DMS 273 (cell line): Measurements from ENCODE around the gene CIRBP.

ENCODE experiments used
- DNase-seq: peaks from one replicate; lab custom pipeline; 2025; ENCODE audit not compliant: unreplicated experiment; lab: John Stamatoyannopoulos, UW

CIRBP gene

DNA sequence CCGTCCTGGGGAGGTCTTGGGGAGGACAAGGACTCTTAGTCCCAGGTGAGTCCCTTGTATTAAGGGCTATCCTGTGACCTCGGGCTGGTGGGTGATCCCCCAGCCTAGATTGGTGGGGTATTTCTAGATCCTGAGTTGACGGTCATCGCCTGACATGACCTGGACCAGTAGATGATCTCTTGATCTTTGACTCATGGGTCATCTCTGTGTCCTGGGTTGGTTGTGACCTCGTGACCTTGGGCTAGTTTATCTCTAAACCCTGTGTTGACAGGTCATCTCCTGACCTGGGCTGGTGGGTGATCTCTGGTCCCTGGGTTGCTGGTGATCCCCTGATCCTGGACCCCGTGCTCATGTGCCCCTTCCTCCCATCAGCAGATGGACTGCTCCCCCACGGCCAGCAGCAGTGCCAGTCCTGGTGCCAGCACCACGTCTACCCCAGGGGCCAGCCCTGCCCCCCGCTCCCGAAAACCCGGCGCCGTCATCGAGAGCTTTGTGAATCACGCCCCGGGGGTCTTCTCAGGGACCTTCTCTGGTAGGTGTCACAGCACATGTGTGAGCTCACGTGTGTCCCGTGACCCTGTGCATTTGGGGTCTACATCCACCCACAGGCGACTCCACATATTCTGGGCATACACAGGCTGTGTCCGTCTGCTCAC, 14.5 kb upstream of the CIRBP start:
- no peak for DNase-seq

DNA sequence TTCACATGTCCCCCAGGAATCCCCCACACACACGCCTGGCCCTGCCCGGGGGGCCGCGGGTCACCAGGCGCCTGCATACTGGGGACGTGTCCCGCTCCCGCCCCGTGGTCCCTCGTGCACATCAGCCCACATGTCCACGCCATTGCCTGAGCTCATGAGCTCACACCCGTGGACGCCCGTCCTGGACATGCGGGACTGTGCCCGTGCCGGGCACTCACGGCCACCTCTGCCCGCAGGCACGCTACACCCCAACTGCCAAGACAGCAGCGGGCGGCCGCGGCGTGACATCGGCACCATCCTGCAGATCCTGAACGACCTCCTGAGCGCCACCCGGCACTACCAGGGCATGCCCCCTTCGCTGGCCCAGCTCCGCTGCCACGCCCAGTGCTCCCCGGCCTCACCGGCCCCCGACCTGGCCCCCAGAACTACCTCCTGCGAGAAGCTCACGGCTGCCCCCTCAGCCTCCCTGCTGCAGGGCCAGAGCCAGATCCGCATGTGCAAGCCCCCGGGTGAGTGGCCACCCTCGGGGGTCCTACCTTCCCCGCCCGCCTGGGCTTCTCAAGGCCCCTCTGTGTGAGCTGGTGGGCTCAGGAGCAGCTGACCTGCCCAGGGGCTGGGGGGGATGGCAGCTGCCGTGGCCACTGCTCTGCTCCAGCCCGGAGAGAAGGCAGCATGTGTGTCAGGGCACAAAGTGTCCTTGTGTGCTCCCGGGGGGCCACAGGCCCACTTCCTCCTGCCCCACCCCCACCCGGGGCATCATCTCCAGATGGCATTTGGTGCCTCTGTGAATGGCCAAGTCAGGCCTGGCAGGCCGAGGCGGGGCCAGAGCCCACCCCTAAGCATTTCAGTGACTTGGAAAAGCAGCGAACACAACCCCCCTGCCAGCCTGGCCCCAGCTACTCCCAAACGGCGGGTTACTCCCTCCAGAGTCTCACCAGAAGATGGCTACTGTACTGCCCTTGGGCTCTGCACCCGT, 13.7 kb upstream of the CIRBP start:
- no peak for DNase-seq

DNA sequence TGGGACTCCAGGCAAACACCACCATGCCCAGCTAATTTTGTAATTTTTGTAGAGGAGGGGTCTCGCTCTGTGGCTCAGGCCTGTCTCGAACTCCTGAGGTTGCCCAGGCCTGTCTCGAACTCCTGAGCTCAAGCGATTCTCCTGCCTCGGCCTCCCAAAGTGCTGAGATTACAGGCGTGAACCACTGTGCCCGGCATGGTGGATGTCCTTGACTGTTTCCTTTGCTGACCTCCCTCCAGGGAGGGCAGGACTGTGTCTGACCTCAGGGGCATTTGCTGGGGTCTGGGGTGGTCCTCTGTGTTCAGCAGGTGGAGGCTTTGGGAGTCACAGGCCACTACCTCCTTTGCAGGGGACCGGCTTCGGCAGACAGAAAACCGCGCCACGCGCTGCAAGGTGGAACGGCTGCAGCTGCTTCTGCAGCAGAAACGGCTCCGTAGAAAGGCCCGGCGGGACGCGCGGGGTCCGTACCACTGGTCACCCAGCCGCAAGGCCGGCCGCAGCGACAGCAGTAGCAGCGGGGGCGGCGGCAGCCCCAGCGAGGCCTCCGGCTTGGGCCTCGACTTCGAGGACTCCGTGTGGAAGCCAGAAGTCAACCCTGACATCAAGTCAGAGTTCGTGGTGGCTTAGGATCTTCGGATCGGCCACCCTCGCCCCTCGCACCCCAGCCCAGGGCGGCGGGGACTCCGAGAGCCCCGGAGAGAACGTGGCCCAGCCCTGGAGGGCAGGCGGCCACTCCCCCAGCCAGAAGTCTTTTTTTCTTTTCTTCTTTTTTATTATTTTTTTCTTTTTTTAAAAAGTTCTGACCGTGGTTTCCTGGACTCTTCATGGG, 12.3 kb upstream of the CIRBP start:
- DNase-seq = no peak

DNA sequence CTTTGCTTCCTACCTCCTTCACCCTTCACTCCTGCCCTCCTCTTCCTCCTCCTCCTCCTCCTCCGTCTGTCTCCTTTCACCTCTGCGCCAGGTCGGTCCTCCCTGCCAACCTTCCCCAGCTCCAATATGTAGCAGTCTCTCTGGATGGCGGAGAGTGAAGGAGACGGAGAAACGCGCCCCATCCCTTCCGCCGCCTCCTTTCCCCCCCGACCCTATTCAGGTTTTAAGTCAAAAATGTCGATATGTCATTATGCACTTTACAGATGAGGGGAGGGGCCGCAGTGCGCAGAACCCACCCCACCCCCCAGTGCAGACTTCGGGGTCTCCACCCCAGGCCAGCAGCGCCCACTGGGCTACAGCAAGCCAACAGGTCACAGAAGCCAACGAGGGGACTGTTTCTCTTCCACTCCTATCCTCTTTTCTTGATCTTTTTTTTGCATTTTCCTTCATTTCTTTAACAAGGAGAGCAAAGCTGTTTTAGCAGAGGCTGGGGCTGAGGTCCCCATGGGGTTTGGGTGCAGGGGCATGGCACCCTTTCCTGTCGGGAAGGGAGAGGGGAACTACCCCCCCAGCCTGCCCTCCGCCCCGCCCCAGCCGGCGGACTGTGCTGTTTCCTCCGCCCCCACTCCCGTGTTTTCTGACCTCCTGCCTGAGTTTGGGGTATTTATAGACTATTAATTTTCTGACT, 11.5 kb upstream of the CIRBP start:
- DNase-seq = no peak

DNA sequence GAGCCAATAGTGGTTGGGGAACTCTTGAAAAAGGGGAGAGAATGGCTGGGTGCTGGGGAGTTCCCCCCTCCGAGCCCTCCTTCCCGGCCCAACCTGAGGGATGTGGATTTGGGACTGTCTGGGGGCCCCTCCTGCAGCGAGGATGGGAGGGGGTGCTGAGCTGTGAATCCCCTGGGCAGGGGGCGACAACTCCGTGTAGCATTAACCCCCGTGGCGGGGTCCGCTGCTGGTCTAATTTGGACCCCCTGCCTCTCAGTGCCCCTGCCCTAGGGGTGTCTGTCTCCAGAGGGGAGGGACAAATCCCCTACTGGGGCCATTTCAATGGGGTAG, 11.0 kb upstream of the CIRBP start:
- no peak for DNase-seq

DNA sequence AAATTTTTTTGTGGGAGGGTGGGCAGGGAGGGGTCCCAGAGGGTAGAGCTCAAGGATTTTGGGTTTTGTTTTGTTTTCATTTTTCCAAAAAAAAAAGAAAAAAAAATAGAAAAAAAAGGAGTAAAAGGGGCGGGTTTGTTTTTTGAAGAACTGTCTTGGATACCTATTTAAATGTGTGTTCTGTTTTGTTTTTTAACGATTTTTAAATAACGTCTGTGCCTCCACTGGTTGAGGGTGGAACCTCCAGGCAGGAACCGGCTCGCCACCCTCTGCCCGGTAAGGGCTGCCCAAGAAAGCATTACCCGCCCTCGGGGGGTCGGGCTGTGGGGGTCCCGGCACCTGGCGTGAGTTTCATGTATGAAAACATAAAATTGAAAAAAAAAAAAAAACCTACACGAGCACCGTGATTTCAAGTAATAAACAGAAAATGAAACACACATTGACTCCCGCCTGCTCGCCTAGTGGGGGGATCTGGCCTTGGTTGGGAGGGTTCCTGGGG, 10.4 kb upstream of the CIRBP start:
- no peak for DNase-seq

GRCh38 chr19:1259206-1259875, 9.8 kb upstream of the CIRBP start:
- peak; percentile 56 for DNase-seq

DNA sequence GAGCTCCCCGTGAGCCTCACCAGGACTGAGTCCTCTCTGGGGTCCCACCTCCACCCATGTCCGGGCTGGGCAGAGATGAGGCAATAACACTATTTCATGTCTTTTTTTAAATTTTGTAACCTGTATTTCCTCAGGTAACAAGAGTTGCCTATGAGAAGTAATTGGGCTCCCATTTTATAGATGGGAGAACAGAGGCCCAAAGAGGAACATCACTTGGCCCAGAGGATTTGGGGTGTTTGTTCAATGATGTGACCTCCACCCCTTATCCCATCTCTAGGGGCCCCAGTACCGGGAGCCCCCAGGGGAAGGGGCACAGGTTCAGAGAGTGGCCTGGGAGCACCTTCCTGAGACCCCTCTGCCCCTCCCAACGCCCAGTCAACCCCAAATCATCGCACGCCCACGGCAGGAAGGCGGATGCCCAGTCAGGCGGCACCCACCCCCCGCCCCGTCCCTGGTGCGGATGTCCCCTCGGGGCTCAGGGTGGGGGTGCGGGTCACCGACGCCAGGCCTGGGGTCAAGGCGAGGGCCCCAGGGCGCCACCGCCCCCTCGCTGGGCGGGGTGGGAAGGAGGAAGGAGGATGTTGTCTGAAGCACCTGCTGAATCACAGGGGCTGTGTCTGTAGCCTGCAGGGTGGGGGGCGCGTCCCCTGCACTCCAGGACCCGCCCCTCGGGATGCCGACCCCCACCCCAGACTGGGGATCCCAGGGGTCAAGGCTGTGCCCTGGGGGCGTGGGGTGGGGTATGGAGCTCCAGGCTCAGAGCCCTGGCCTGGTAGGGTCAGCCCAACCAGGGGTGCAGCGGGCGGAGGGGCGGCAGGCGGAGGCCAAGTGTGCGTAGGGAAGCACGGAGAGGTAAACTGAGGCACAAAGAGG, 9.0 kb upstream of the CIRBP start:
- DNase-seq = no peak

DNA sequence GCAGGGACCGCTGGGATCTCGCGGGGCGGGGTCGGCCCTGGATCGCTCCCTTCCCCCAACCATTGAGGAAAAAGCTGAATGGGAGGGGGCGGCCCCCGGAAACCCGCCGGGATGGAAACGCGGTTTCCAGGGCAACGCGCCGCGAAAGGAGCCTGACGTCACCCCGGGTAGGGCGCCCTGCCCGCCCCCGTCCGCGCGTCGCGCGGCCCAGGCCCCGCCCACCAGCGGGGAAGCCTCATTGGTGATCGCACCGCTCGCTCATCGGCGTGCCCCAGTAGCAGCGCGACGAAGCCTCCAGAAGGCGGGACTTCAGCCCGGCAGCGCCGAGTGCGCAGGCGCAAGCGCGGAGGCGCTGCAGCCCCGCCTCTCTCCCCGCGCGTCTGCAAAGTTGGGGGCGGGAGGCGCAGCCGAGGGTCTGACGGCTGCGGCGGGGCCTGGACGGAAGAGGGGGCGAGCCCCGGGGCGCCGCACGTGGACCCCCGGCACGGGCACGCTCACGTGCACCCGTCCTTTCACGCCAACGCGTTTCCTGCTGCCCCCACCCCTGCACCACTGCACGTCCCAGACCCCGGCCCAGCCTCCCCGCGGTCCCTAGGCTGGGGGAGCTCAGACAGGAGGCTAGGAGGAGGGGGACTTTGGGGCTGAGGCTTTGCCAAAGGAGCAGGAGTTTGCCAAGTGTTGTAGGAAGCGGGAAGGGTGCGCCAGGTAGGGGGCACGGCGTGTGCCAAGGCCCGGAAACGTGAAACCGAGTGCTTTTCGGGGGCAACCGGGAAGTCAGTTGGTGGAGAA, 8.2 kb upstream of the CIRBP start:
- peak; percentile 99 for DNase-seq

GRCh38 chr19:1261538-1261797, 7.7 kb upstream of the CIRBP start:
- DNase-seq = no peak

GRCh38 chr19:1261798-1262622, 7.1 kb upstream of the CIRBP start:
- DNase-seq = peak; percentile 71

- DNase-seq = no peak
These were observed 6.5 kb upstream of the CIRBP start for GRCh38 chr19:1262623-1263123.

DNA sequence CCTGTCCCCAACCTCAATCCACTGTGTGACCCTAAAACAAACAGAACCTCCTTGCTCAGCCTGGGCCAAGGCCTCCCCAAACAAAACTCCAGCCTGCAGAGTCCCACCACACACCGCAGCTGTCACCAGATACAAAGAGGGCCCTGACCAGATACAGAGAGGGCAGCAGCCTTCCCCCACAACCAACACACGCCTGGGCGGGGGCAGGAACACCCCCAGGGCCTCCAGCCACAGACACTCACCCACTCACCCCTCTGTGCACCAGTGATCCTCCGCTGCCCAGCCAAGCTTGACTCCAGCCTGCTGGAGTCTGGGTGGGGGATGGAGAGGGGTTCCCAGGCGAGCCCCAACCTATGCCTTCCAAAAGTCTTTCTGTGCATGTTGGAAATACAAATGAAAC, 5.9 kb upstream of the CIRBP start:
- no peak for DNase-seq

- peak; percentile 60 for DNase-seq
These were observed 4.1 kb upstream of the CIRBP start for GRCh38 chr19:1264801-1265614.

DNA sequence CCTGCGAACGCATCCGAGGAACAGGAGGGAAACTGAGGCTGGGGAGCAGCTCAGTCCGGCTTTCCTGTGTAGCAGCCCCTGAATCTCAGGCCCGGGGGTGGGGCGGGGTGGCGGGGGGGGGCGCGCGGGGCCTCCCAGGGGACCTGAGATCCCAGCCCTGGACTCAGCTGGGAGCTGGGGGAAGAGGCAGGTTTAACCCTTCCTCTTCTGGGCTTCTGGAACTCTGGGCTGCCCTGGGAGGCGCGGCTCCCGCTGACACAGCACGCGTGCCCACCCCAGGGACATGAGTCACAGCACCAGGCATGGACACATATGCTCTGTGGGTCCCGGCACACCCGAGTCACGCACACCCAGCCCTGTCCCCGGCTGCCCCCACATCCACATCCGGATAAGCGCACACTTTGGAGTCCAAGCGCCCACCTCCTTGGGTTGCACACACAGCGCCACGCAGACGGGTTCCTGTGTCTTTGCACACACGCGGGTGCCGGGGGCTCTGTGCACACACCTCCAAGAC, 3.5 kb upstream of the CIRBP start:
- DNase-seq = peak; percentile 64

DNA sequence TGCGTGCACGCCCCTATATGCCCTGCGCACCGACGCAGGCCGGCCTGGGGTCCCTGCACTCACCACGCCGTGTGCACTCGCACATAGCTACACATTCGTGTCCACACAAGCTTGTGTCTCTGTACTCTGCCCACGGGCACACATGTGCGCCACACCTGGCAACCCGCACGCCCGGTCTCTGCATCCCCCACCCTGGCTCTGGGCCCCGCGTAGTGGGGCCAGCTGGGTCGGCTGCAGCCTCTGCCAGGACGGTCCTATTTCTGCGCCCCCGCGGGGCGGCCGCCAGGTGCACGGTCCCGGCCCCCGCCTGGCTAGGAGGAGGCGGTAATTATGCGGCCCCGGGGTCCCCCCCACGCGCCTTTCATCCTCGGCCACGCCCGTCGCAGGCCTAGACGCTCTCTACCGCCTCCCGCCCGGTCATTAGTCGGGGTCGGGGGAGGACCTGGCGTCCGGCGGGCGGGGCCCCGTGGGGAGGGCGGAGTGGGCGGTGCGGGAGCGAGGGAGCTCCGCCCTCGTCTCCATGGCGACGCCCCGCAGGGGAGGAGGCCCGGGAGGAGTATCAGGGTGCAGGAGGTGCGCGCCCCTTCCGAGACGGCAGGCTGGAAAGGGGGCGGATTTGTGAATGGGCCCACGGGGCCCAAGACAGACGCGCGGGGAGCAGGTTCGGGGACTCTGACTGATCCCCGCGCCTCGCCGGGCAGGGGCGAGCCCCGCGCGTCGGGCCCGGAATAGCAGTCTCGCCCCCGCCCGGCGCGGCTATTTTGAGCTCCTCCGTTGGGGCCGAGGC, 2.8 kb upstream of the CIRBP start:
- peak; percentile 93 for DNase-seq
